Measurements from ENCODE around the gene RAPGEF6. TPM values are rescaled to one million over a fixed set of nuclear protein-coding genes. Genes with fewer than 3 reads are reported as not detected.

Gene RAPGEF6
- total and polyA plus RNA-seq, 4 donors, result 3.9 to 73.1 (median 10.8) TPM

DNA sequence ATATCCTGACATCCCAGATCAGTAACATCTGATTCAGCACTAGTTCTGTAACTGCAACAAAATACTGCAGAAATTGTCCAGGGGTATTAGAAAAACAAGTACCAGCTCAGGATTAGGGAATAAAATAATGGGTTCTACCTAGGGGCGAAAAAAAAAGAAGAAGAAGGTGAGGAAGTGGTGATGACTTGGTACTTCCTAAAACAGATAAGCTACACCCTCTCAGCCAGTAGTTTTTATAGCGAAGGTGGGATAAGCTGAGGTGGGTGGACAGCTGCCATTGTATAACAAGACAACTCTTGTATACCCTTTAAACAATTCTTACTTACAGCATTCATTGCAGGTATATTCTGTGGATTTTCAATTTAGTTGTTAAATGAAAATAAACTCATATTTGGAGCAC is 19.1 kb downstream of the RAPGEF6 start:
- 36 to 75% methylated on average over 2 of the region's 2 CpGs for WGBS, 2 donors
- ATAC-seq (ENCODE audit: insufficient read depth, low FRiP score) (no peak), DNase-seq (no peak)
- TF ChIP-seq CTCF (IDR thresholded peaks at IDR 0.05; ENCODE audit: control extremely low read depth, extremely low read depth), result no peak
- Histone ChIP-seq H3K27me3 (ENCODE audit: control insufficient read depth in 3 of 3, insufficient read depth in 3 of 3, low read length in 2 of 3) (no peaks in the 10 kb centered on the region), H3K36me3 (ENCODE audit: control insufficient read depth in 4 of 4, insufficient read depth in 4 of 4, low read length in 4 of 4) (peaks cover 0 to 3% (median 0%) of the 10 kb centered on the region in 4 donors), H3K4me1 (ENCODE audit: control insufficient read depth in 5 of 5, insufficient read depth in 5 of 5, low read length in 5 of 5) (peaks cover 0 to 16% (median 0%) of the 10 kb centered on the region in 5 donors), H3K9ac (ENCODE audit: insufficient read depth in 1 of 2, low read length in 2 of 2) (no peak overlapping the region), H3K4me3 (no peak overlapping the region), H3K9me3 (ENCODE audit: control insufficient read depth in 4 of 4, insufficient read depth in 3 of 4, low read length in 3 of 4) (no peaks in the 10 kb centered on the region), H3K27ac (ENCODE audit: low read depth in 1 of 2, low read length in 1 of 2) (no peak overlapping the region)

DNA sequence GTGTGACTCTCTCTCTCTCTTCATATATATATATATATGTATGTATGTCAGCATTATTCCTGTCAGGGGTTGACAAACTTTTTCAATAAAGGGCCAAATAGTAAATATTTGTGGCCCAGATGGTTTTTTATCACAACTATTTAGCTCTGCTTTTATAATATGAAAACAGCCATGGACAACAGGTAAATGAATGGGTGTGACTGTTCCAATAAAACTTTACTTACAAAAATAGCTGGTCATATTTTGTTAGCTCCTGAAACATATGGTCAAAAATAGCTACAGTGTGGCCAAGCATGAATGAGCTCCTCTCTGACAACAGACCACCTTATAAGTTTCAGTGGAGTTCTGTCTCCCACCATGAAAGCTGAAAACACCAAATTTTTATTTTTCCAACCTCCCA is 21.6 kb downstream of the RAPGEF6 start:
- ATAC-seq (ENCODE audit: insufficient read depth, low FRiP score), result no peak
- peaks cover 0 to 26% (median under 1%) of the 10 kb centered on the region in 5 donors for H3K4me1 ChIP-seq (ENCODE audit: control insufficient read depth in 5 of 5, insufficient read depth in 5 of 5, low read length in 5 of 5)
- no peak overlapping the region for H3K27ac ChIP-seq (ENCODE audit: low read depth in 1 of 2, low read length in 1 of 2)
- no peak overlapping the region for H3K9ac ChIP-seq (ENCODE audit: insufficient read depth in 1 of 2, low read length in 2 of 2)
- H3K36me3 ChIP-seq (ENCODE audit: control insufficient read depth in 4 of 4, insufficient read depth in 4 of 4, low read length in 4 of 4), result peaks cover 0 to 3% (median 0%) of the 10 kb centered on the region in 4 donors
- no peak overlapping the region for H3K4me3 ChIP-seq
- no peaks in the 10 kb centered on the region for H3K9me3 ChIP-seq (ENCODE audit: control insufficient read depth in 4 of 4, insufficient read depth in 3 of 4, low read length in 3 of 4)
- H3K27me3 ChIP-seq (ENCODE audit: control insufficient read depth in 3 of 3, insufficient read depth in 3 of 3, low read length in 2 of 3), result no peaks in the 10 kb centered on the region
- no peak for DNase-seq
- no peak for TF ChIP-seq CTCF (IDR thresholded peaks at IDR 0.05; ENCODE audit: control extremely low read depth, extremely low read depth)

DNA sequence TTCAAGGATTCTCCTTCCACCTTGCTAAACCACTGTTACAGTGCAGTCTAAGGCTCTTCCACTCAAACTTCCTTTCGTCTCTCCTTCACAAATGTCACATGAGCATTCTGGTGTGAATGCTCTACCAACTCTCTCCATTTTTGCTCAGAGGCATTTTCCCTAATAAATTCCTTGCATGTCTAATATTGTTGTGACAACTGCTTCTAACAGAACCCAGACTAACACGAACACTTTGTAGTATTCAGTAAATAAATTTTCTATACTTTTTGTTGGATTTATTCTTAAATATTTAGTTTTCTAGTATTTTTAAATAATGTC is 24.0 kb downstream of the RAPGEF6 start:
- DNase-seq (no peak), ATAC-seq (ENCODE audit: insufficient read depth, low FRiP score) (no peak)
- no peak for TF ChIP-seq CTCF (IDR thresholded peaks at IDR 0.05; ENCODE audit: control extremely low read depth, extremely low read depth)
- Histone ChIP-seq H3K4me1 (ENCODE audit: control insufficient read depth in 5 of 5, insufficient read depth in 5 of 5, low read length in 5 of 5) (peaks cover 4 to 43% (median 13%) of the 10 kb centered on the region in 5 donors), H3K27ac (ENCODE audit: low read depth in 1 of 2, low read length in 1 of 2) (no peak overlapping the region), H3K9me3 (ENCODE audit: control insufficient read depth in 4 of 4, insufficient read depth in 3 of 4, low read length in 3 of 4) (no peaks in the 10 kb centered on the region), H3K4me3 (no peak overlapping the region), H3K36me3 (ENCODE audit: control insufficient read depth in 4 of 4, insufficient read depth in 4 of 4, low read length in 4 of 4) (peaks cover 0 to 3% (median 0%) of the 10 kb centered on the region in 4 donors), H3K27me3 (ENCODE audit: control insufficient read depth in 3 of 3, insufficient read depth in 3 of 3, low read length in 2 of 3) (no peaks in the 10 kb centered on the region), H3K9ac (ENCODE audit: insufficient read depth in 1 of 2, low read length in 2 of 2) (no peak overlapping the region)
- WGBS, 2 donors, result 94 to 95% methylated on average over 2 of the region's 2 CpGs
